Prostate gland (tissue), 2 donors: Measurements from ENCODE around the gene CBFA2T2. TPM values are rescaled to one million over a fixed set of nuclear protein-coding genes. Genes with fewer than 3 reads are reported as not detected.

ENCODE experiments used
- DNase-seq: peaks from one replicate; pipeline ENCODE4 v3.0.0-alpha.2; 2019; ENCODE audit warnings: low spot score
- H3K27ac ChIP-seq, 2 donors: fragments of 200-600 bp; sonication (generic); 2 replicates each; pipeline ENCODE4 v1.5.1; 2017 to 2019
- H3K27me3 ChIP-seq: fragments of 200-600 bp; sonication (generic); replicated peaks from 2 replicates; pipeline ENCODE4 v1.5.1; 2019; ENCODE audit not compliant: insufficient read depth
- H3K36me3 ChIP-seq, 2 donors: fragments of 200-600 bp; sonication (generic); 1 replicate in 1 of 2; 2 replicates in 1 of 2; pipeline versions ENCODE4 v1.5.1 to v1.8.1; 2017 to 2019
- H3K4me1 ChIP-seq: fragments of 200-600 bp; sonication (generic); replicated peaks from 2 replicates; pipeline ENCODE4 v1.5.1; 2019
- H3K4me3 ChIP-seq, 2 donors: fragments of 200-600 bp; sonication (generic); 2 replicates each; pipeline ENCODE4 v1.5.1; 2017 to 2019
- H3K9me3 ChIP-seq: fragments of 200-600 bp; sonication (generic); 2 replicates; pipeline ENCODE4 v1.5.1; 2017
- POLR2A ChIP-seq: fragments of 450-650 bp; IDR thresholded peaks from one replicate; pipeline ENCODE4 v1.6.1; 2016; ENCODE audit warnings: antibody characterized with exemption, mild to moderate bottlenecking
- POLR2AphosphoS5 ChIP-seq: sonication (generic); formaldehyde crosslinking; IDR thresholded peaks from one replicate; pipeline ENCODE4 v1.6.1; 2017; ENCODE audit warnings: antibody characterized with exemption
- WGBS: methylation state at CpG from one replicate; pipeline ENCODE4 v1.1.5; 2018; 5-methylcytosine and 5-hydroxymethylcytosine counted together
- intact Hi-C: fragments of 100-400 bp; cut with DNase I; formaldehyde crosslinking; loops from one replicate; pipeline ENCODE4 v1.14.2; 2022
- total RNA-seq, 2 donors: library from RNA; depleted of rRNA; stranded (reverse); fragments of >200 nt; gene quantifications; one replicate each; pipeline ENCODE4 v1.1.0, GENCODE V29; 2016
- TF ChIP-seq, protein P1 (sequence below), 4 experiments: fragments of 200-600 bp in 2 of 4; fragments of 450-650 bp in 2 of 4; sonication (generic) in 2 of 4; IDR thresholded peaks; 1 replicate in 3 of 4; 2 replicates in 1 of 4; pipeline ENCODE4 v1.5.1; 2016 to 2019; ENCODE audit warnings: antibody characterized with exemption in 4 of 4, mild to moderate bottlenecking in 2 of 4, moderate library complexity in 2 of 4

CBFA2T2 gene
- total RNA-seq, 2 donors from 2014 or later: 40.3 to 54.6 TPM

DNA sequence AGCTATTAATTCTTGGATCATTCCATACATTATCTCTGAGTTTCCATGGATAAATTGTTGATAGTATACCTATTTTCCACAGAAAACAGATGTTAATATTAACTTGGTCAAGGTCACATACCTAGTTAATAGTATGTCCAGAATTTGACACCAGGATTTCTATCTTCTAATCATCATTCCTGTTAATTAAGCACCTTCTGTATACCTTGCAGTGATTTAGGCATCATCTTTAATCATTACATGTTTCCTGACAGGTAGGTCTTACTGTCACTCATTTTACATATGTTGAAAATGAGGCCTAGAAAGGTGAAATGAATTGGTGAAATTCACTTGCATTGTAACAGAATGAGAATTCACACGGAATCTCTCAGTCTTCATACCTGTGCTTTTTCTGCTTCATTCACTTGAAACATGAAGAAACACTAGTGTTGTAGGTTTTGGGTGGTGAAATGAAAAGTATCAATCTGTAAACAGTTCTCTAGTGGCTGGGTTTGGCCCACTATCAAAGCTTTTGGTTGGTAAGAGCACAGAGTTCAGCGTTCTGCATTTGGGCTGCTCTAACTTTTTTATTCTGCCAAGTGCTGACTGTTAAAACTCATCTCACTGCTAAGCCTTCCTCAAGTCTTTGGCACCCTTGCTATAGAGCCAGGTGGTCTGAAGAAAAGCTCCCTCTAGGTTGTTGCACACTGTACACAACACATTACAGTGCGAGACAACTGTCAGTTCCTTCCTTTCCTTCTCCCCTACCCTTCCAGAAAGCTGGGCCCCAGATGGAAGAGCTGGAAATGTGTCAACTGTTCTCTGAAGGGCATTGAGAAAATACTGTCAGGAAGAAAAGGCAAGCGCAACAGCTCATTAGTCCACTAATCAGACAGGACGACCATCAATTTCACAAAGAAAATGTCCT lies 114.4 kb downstream of the CBFA2T2 start:
- Histone ChIP-seq H3K36me3 (peaks cover 0 to 2% of the 10 kb centered on the region in 2 donors), H3K27me3 (no peaks in the 10 kb centered on the region), H3K4me3 (no peak overlapping the region), H3K9me3 (no peaks in the 10 kb centered on the region), H3K27ac (peak overlapping the region in 1 of 2 donors; percentile 0), H3K4me1 (no peaks in the 10 kb centered on the region)
- TF ChIP-seq POLR2A: no peak
- 61% methylated on average over 5 of the region's 5 CpGs for WGBS
- intact Hi-C loops: no loop called here
- DNase-seq: no peak

GRCh38 chr20:33604991-33605370 lies 115.1 kb downstream of the CBFA2T2 start:
- no peaks in the 10 kb centered on the region for H3K27me3 ChIP-seq
- DNase-seq: no peak
- H3K9me3 ChIP-seq: no peaks in the 10 kb centered on the region
- H3K36me3 ChIP-seq: peaks cover 0 to 2% of the 10 kb centered on the region in 2 donors
- 25% methylated on average over 1 of the region's 1 CpG for WGBS
- TF ChIP-seq POLR2AphosphoS5: no peak
- TF ChIP-seq, protein P1, sequence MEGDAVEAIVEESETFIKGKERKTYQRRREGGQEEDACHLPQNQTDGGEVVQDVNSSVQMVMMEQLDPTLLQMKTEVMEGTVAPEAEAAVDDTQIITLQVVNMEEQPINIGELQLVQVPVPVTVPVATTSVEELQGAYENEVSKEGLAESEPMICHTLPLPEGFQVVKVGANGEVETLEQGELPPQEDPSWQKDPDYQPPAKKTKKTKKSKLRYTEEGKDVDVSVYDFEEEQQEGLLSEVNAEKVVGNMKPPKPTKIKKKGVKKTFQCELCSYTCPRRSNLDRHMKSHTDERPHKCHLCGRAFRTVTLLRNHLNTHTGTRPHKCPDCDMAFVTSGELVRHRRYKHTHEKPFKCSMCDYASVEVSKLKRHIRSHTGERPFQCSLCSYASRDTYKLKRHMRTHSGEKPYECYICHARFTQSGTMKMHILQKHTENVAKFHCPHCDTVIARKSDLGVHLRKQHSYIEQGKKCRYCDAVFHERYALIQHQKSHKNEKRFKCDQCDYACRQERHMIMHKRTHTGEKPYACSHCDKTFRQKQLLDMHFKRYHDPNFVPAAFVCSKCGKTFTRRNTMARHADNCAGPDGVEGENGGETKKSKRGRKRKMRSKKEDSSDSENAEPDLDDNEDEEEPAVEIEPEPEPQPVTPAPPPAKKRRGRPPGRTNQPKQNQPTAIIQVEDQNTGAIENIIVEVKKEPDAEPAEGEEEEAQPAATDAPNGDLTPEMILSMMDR (IDR thresholded peaks at IDR 0.05): no peak
- TF ChIP-seq POLR2A: no peak
- H3K4me3 ChIP-seq: no peak overlapping the region
- H3K27ac ChIP-seq: peak overlapping the region in 1 of 2 donors; percentile 0
- no peaks in the 10 kb centered on the region for H3K4me1 ChIP-seq
- intact Hi-C loops: no loop called here

DNA sequence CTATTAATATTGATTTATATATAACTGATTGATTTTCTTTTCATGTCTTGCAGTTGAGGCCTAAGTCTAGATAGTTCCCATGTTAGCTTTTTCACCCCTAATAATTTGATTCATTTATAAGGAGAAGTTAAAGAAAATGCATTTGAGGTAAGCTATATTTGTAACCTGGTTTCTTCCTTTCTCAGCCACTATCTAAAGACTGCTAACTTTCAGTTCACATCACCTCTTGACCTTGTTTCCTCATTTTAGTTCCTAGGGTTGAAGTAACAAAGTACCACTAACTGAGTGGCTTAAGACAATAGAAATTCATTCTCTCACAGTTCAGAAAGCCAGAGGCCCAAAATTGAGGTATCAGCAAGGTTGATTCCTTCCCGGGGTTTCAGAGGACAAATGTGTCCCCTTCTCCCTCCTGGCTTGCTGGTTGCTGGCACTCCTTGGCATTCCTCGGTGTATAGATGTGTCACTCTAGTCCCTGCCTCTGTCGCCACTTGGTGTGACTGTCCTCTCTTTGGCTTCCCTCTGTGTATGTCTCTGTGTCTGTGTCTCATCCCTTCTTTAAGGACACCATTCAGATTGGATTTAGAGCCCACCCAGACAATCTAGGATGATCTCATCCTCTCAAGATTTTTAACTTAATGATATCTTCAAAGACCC lies 116.3 kb downstream of the CBFA2T2 start:
- 93% methylated on average over 3 of the region's 3 CpGs for WGBS
- Histone ChIP-seq H3K27me3 (no peaks in the 10 kb centered on the region), H3K36me3 (peaks cover 0 to 2% of the 10 kb centered on the region in 2 donors), H3K9me3 (no peaks in the 10 kb centered on the region), H3K4me3 (no peak overlapping the region), H3K27ac (no peak overlapping the region), H3K4me1 (peaks cover 4% of the 10 kb centered on the region)
- intact Hi-C loops: no loop called here
- TF ChIP-seq POLR2A: no peak
- TF ChIP-seq POLR2AphosphoS5: no peak
- TF ChIP-seq, protein P1 (IDR thresholded peaks at IDR 0.05): no peak
- DNase-seq: no peak

- intact Hi-C loops: no loop called here
- no peak overlapping the region for H3K4me3 ChIP-seq
- H3K36me3 ChIP-seq: peaks cover 0 to 2% of the 10 kb centered on the region in 2 donors
- H3K9me3 ChIP-seq: no peaks in the 10 kb centered on the region
- H3K27me3 ChIP-seq: no peaks in the 10 kb centered on the region
- H3K27ac ChIP-seq: peak overlapping the region in 1 of 2 donors; percentile 62
- 94% methylated on average over 2 of the region's 2 CpGs for WGBS
- no peak for DNase-seq
- peaks cover 4% of the 10 kb centered on the region for H3K4me1 ChIP-seq
- TF ChIP-seq POLR2AphosphoS5 (no peak), POLR2A (no peak)
- TF ChIP-seq, protein P1 (IDR thresholded peaks at IDR 0.05): no peak
Observed at GRCh38 chr20:33609504-33609903, 119.6 kb downstream of the CBFA2T2 start.

DNA sequence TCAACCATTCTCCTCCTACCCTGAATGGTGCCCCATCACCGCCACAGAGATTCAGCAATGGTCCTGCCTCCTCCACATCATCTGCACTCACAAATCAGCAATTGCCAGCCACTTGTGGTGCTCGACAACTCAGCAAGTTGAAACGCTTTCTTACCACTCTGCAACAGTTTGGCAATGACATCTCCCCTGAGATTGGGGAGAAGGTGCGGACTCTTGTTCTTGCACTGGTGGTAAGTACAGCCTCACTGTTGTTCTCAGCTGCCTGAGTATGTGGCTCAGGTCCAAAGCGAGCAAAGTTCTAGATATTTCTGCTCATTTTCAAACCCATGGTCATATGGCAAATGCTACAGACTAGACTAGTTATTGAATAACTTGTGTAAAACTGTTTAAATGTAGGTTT lies 121.2 kb downstream of the CBFA2T2 start:
- Histone ChIP-seq H3K4me1 (peaks cover 4% of the 10 kb centered on the region), H3K27ac (peak overlapping the region in 1 of 2 donors; percentile 62), H3K36me3 (peaks cover 0 to 2% of the 10 kb centered on the region in 2 donors), H3K4me3 (no peak overlapping the region), H3K27me3 (no peaks in the 10 kb centered on the region), H3K9me3 (no peaks in the 10 kb centered on the region)
- no peak for DNase-seq
- TF ChIP-seq, protein P1 (IDR thresholded peaks at IDR 0.05): no peak
- TF ChIP-seq POLR2A (no peak), POLR2AphosphoS5 (no peak)
- intact Hi-C loops: no loop called here
- 94% methylated on average over 5 of the region's 5 CpGs for WGBS
